Endothelial cell of umbilical vein (primary cell): ENCODE measurements around the gene CEMP1.

ENCODE experiments used
- EZH2 ChIP-seq: IDR thresholded peaks from 2 replicates; pipeline ENCODE4 v1.6.1; 2012; ENCODE audit warnings: borderline replicate concordance, low read depth, mild to moderate bottlenecking, moderate library complexity, low read length, inconsistent platforms; ENCODE audit not compliant: severe bottlenecking
- GATA2 ChIP-seq: IDR thresholded peaks from 2 replicates; pipeline ENCODE4 v1.7.0; 2011; ENCODE audit warnings: low read depth, mild to moderate bottlenecking, moderate library complexity, mixed read lengths, low read length; ENCODE audit not compliant: insufficient read length, insufficient read depth
- POLR2A ChIP-seq: IDR thresholded peaks from 2 replicates; pipeline ENCODE4 v1.6.1; 2012; ENCODE audit warnings: low read depth, mild to moderate bottlenecking, control low read depth, low read length
- POLR2AphosphoS5 ChIP-seq: IDR thresholded peaks from 2 replicates; pipeline ENCODE4 v1.6.1; 2012; ENCODE audit warnings: low read depth, mild to moderate bottlenecking, control low read depth, low read length, moderate library complexity; ENCODE audit not compliant: insufficient read depth
- TF ChIP-seq, protein P1 (sequence below), 2 donors: IDR thresholded peaks; 1 replicate in 1 of 2; 2 replicates in 1 of 2; pipeline ENCODE4 v1.5.1; 2011; ENCODE audit warnings: low read length in 2 of 2, mild to moderate bottlenecking in 2 of 2, moderate library complexity in 2 of 2, control low read depth in 1 of 2, inconsistent platforms in 1 of 2, low read depth in 1 of 2; ENCODE audit not compliant: insufficient read depth in 1 of 2; ENCODE audit errors: extremely low read depth in 1 of 2
- TF ChIP-seq, protein P2 (sequence below): IDR thresholded peaks from 2 replicates; pipeline ENCODE4 v1.6.1; 2011; ENCODE audit not compliant: insufficient read depth, insufficient read length

DNA sequence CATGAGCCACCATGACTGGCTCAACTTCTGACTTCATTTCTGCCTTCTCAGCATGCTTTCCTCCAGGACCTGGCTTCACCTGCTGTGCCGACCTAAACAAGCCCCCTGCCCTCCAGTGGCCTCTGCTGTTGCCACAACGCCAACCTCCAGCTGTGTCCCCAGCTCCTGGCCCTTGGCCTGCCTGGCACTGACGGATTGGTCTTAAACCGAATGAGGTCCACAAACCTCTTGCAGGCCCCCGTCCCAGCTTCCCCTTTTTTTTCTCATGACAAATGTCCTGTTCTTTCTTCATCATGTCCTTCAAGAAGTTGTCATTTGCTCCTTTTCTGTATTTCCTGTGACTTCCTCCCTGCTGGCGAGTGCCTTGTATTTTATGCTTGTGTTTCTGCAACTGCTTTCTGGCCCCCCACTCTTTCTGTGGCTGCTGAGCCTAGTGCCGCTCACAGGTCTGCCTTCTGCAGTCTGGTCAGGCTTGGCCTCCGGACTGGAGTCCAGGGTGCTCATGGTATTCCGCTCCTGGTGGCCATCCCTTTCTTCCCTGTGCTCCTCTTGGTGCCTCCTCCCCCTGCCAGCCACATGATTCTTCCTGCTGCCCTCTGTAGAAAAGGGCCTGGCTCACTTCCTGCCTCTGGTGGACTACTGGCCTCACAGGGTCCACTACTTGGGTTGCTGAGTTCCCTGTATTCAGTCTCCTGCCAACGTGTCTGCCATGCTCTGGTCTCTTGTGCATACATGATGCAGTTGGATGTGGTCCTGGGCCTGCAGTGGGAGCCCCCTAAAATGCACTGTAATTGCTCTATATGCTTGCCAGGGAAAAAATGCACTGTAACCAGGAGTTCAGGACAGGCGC is 14.6 kb downstream of the CEMP1 start:
- TF ChIP-seq, protein P1, sequence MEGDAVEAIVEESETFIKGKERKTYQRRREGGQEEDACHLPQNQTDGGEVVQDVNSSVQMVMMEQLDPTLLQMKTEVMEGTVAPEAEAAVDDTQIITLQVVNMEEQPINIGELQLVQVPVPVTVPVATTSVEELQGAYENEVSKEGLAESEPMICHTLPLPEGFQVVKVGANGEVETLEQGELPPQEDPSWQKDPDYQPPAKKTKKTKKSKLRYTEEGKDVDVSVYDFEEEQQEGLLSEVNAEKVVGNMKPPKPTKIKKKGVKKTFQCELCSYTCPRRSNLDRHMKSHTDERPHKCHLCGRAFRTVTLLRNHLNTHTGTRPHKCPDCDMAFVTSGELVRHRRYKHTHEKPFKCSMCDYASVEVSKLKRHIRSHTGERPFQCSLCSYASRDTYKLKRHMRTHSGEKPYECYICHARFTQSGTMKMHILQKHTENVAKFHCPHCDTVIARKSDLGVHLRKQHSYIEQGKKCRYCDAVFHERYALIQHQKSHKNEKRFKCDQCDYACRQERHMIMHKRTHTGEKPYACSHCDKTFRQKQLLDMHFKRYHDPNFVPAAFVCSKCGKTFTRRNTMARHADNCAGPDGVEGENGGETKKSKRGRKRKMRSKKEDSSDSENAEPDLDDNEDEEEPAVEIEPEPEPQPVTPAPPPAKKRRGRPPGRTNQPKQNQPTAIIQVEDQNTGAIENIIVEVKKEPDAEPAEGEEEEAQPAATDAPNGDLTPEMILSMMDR (IDR thresholded peaks at IDR 0.05; ENCODE audit: extremely low read depth in 1 of 2, insufficient read depth in 1 of 2, low read depth in 1 of 2, low read length in 2 of 2), result no peak
- TF ChIP-seq POLR2AphosphoS5, result no peak
- TF ChIP-seq GATA2, result no peak
- no peak for TF ChIP-seq POLR2A
- TF ChIP-seq EZH2, result no peak
- TF ChIP-seq, protein P2, sequence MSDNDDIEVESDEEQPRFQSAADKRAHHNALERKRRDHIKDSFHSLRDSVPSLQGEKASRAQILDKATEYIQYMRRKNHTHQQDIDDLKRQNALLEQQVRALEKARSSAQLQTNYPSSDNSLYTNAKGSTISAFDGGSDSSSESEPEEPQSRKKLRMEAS, result no peak
